HEK293 (cell line): Measurements from ENCODE around the gene TTC13.

Experiments used
- CTCF ChIP-seq: fragments of 450-650 bp; formaldehyde crosslinking; IDR thresholded peaks from 2 replicates; pipeline ENCODE4 v1.5.1; 2016; ENCODE audit warnings: missing biosample characterization, missing genetic modification characterization
- PBX3 ChIP-seq: sonication (generic); formaldehyde crosslinking; IDR thresholded peaks from 2 replicates; pipeline ENCODE4 v1.8.1; 2022; ENCODE audit warnings: mild to moderate bottlenecking, moderate library complexity, missing genetic modification reagents
- ZFP37 ChIP-seq: fragments of 450-650 bp; formaldehyde crosslinking; IDR thresholded peaks from 2 replicates; pipeline ENCODE4 v1.5.1; 2016; ENCODE audit warnings: missing biosample characterization, missing genetic modification characterization
- ZNF248 ChIP-seq: fragments of 450-650 bp; formaldehyde crosslinking; IDR thresholded peaks from 2 replicates; pipeline ENCODE4 v1.5.1; 2017; ENCODE audit warnings: missing biosample characterization, missing genetic modification characterization
- ZNF704 ChIP-seq: fragments of 450-650 bp; formaldehyde crosslinking; IDR thresholded peaks from 2 replicates; pipeline ENCODE4 v1.5.1; 2016; ENCODE audit warnings: missing biosample characterization, missing genetic modification characterization

GRCh38 chr1:230940848-230941247 lies 37.8 kb downstream of the TTC13 start:
- TF ChIP-seq ZNF704 (tag by site-specific recombination) (no peak), PBX3 (CRISPR knock-in tag) (no peak), CTCF (tag by site-specific recombination) (no peak), ZNF248 (no peak), ZFP37 (tag by site-specific recombination) (no peak)
